NCI-H748 (cell line): ENCODE measurements around the gene DPPA5.
"Not testable (repeated sequence)": the region's sequence is repeated elsewhere in the genome, so short reads cannot be mapped to it uniquely, and the experiment has no call there.

Source experiments
- DNase-seq: peaks from one replicate; lab custom pipeline; 2025; ENCODE audit not compliant: unreplicated experiment; lab: John Stamatoyannopoulos, UW

The DPPA5 gene

DNA sequence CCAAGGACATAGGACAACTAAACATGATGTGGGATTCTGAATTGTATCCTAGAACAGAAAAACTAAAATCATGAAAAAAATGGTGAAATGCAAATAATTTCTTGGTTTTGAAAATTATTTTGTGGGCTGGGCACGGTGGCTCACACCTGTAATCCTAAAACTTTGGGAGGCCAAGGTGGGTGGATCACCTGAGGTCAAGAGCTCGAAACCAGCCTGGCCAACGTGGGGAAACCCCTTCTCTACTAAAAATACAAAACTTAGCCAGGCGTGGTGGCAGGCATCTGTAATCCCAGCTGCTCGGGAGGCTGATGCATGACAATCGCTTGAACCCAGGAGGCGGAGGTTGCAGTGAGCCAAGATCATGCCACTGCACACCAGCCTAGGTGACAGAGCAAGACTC, 50.3 kb downstream of the DPPA5 start:
- not testable (repeated sequence) for DNase-seq
